SK-N-SH treated with all-trans-retinoic acid at 6 μM for 48 hours (cell line): ENCODE measurements around the gene HDAC4.

Source experiments
- ARNTL ChIP-seq: fragments of 450-650 bp; formaldehyde crosslinking; IDR thresholded peaks from 2 replicates; pipeline ENCODE4 v1.5.0; 2020; ENCODE audit warnings: low read depth, mild to moderate bottlenecking, moderate library complexity, borderline replicate concordance
- ESRRG ChIP-seq: fragments of 250-450 bp; sonication (Bioruptor Pico); IDR thresholded peaks from 2 replicates; pipeline ENCODE4 v1.6.1; 2021; ENCODE audit warnings: mild to moderate bottlenecking
- GLIS3 ChIP-seq: fragments of 250-450 bp; sonication (Bioruptor Pico); IDR thresholded peaks from 2 replicates; pipeline ENCODE4 v1.5.0; 2020; ENCODE audit warnings: mild to moderate bottlenecking, moderate library complexity
- OSR1 ChIP-seq: fragments of 250-450 bp; sonication (Bioruptor Pico); IDR thresholded peaks from 2 replicates; pipeline ENCODE4 v1.8.0; 2022; ENCODE audit warnings: moderate library complexity, mild to moderate bottlenecking, inconsistent platforms
- RARB ChIP-seq: fragments of 250-450 bp; sonication (Bioruptor Pico); IDR thresholded peaks from 2 replicates; pipeline ENCODE4 v1.8.0; 2021; ENCODE audit warnings: mild to moderate bottlenecking, moderate library complexity
- SNAI2 ChIP-seq: fragments of 250-450 bp; sonication (Bioruptor Pico); IDR thresholded peaks from 2 replicates; pipeline ENCODE4 v1.5.0; 2020; ENCODE audit warnings: mild to moderate bottlenecking, moderate library complexity
- TOX ChIP-seq: fragments of 250-450 bp; sonication (Bioruptor Pico); IDR thresholded peaks from 2 replicates; pipeline ENCODE4 v1.8.0; 2021; ENCODE audit warnings: mild to moderate bottlenecking, moderate library complexity, borderline replicate concordance
- ZC3H10 ChIP-seq: fragments of 250-450 bp; sonication (Bioruptor Pico); IDR thresholded peaks from 2 replicates; pipeline ENCODE4 v1.5.1; 2021; ENCODE audit warnings: mild to moderate bottlenecking, moderate library complexity
- ZFP30 ChIP-seq: fragments of 450-650 bp; formaldehyde crosslinking; IDR thresholded peaks from 2 replicates; pipeline ENCODE4 v1.5.0; 2022; ENCODE audit warnings: mild to moderate bottlenecking, moderate library complexity
- ZNF565 ChIP-seq: fragments of 450-650 bp; formaldehyde crosslinking; conservative IDR thresholded peaks from 2 replicates; pipeline ENCODE4 v1.5.0; 2020; ENCODE audit warnings: low read depth, mild to moderate bottlenecking, moderate library complexity
- ZNF8 ChIP-seq: fragments of 450-650 bp; formaldehyde crosslinking; IDR thresholded peaks from 2 replicates; pipeline ENCODE4 v1.5.0; 2020; ENCODE audit warnings: mild to moderate bottlenecking, moderate library complexity
- TF ChIP-seq, protein P1 (sequence below): fragments of 250-450 bp; sonication (Bioruptor Pico); IDR thresholded peaks from 2 replicates; pipeline ENCODE4 v1.5.1; 2020; ENCODE audit warnings: low read depth, mild to moderate bottlenecking, moderate library complexity
- TF ChIP-seq, protein P2 (sequence below): fragments of 250-450 bp; sonication (Bioruptor Pico); IDR thresholded peaks from 2 replicates; pipeline ENCODE4 v1.8.0; 2020; ENCODE audit warnings: mild to moderate bottlenecking, moderate library complexity, borderline replicate concordance

DNA sequence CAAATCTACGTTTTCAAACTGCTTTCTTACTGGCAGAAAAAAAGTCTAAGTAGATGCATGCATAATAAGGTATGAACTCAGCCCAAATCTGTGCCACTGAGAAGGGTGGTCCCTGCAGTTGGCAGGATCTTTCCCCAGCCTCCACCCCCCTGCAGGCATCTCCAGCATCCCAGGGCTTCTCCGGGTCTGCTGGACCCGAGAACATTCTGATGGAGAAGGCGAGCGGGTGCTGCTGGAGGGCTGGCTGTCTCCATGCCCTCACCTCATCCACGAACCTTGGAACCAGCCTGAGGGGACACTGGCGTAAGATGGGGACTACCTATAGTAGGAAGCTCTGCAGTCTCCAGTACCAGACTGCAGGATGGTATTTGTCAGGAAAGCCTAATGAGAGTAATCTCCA is 198.9 kb downstream of the HDAC4 start:
- TF ChIP-seq OSR1 (CRISPR knock-in tag), result no peak
- no peak for TF ChIP-seq ZNF8 (CRISPR knock-in tag)
- no peak for TF ChIP-seq ZNF565 (CRISPR knock-in tag)
- TF ChIP-seq ESRRG (CRISPR knock-in tag), result no peak
- TF ChIP-seq, protein P1, sequence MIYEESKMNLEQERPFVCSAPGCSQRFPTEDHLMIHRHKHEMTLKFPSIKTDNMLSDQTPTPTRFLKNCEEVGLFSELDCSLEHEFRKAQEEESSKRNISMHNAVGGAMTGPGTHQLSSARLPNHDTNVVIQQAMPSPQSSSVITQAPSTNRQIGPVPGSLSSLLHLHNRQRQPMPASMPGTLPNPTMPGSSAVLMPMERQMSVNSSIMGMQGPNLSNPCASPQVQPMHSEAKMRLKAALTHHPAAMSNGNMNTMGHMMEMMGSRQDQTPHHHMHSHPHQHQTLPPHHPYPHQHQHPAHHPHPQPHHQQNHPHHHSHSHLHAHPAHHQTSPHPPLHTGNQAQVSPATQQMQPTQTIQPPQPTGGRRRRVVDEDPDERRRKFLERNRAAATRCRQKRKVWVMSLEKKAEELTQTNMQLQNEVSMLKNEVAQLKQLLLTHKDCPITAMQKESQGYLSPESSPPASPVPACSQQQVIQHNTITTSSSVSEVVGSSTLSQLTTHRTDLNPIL (CRISPR knock-in tag), result no peak
- no peak for TF ChIP-seq ZFP30 (CRISPR knock-in tag)
- TF ChIP-seq, protein P2, sequence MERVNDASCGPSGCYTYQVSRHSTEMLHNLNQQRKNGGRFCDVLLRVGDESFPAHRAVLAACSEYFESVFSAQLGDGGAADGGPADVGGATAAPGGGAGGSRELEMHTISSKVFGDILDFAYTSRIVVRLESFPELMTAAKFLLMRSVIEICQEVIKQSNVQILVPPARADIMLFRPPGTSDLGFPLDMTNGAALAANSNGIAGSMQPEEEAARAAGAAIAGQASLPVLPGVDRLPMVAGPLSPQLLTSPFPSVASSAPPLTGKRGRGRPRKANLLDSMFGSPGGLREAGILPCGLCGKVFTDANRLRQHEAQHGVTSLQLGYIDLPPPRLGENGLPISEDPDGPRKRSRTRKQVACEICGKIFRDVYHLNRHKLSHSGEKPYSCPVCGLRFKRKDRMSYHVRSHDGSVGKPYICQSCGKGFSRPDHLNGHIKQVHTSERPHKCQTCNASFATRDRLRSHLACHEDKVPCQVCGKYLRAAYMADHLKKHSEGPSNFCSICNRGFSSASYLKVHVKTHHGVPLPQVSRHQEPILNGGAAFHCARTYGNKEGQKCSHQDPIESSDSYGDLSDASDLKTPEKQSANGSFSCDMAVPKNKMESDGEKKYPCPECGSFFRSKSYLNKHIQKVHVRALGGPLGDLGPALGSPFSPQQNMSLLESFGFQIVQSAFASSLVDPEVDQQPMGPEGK, result no peak
- TF ChIP-seq RARB (CRISPR knock-in tag), result no peak
- TF ChIP-seq GLIS3, result no peak
- TF ChIP-seq ZC3H10 (CRISPR knock-in tag), result no peak
- TF ChIP-seq SNAI2 (CRISPR knock-in tag), result no peak
- no peak for TF ChIP-seq ARNTL (CRISPR knock-in tag)
- TF ChIP-seq TOX, result no peak
